GM12878 (cell line): Measurements from ENCODE around the gene CABP7. TPM values are rescaled to one million over a fixed set of nuclear protein-coding genes. Genes with fewer than 3 reads are reported as not detected.

ENCODE experiments used
- ATAC-seq: fragments of 200-7000 bp; cut with Tn5 transposase; 3 replicates; pipeline ENCODE4 v1.9.1; 2020; ENCODE audit warnings: mild to moderate bottlenecking, moderate library complexity
- BruUV-seq: library from RNA; stranded (reverse); fragments of 400-500 nt; replicated peaks from 2 replicates; lab custom pipeline; 2021; lab: Mats Ljungman, UMichigan
- CTCF ChIA-PET: fragments of 300-600 bp; sonication (Branson Sonifier 250); formaldehyde crosslinking; extraction: SDS; loops from one replicate; lab custom pipeline; 2021; ENCODE audit warnings: inconsistent platforms; lab: Yijun Ruan, JAX
- POLR2A ChIA-PET: fragments of 350-600 bp; formaldehyde crosslinking; extraction: SDS; loops from one replicate; lab custom pipeline; 2021; ENCODE audit warnings: inconsistent platforms; lab: Charles Lee
- RAD21 ChIA-PET: fragments of 300-600 bp; sonication (Branson Sonifier 250); formaldehyde crosslinking; loops from one replicate; lab custom pipeline; 2023; ENCODE audit warnings: antibody characterized with exemption; ENCODE audit not compliant: unreplicated experiment; lab: Charles Lee
- SMC1A ChIA-PET: fragments of 300-600 bp; sonication (Branson Sonifier 250); formaldehyde crosslinking; loops from one replicate; lab custom pipeline; 2023; ENCODE audit not compliant: unreplicated experiment, uncharacterized antibody; lab: Charles Lee
- DNase-seq: peaks from one replicate; pipeline ENCODE4 v3.0.0-alpha.2; 2011; ENCODE audit warnings: low read depth, low spot score
- FAIRE-seq: peaks from 3 replicates; lab custom pipeline; 2011; peaks lifted over from hg19 to GRCh38; lab: Jason Lieb, UNC
- H2AFZ ChIP-seq: 2 replicates; pipeline ENCODE4 v1.6.0; 2011; ENCODE audit warnings: low read depth, low read length, control low read depth; ENCODE audit not compliant: control insufficient read depth
- H3K27ac ChIP-seq: 2 replicates; pipeline ENCODE4 v1.5.1; 2011; ENCODE audit warnings: control low read depth; ENCODE audit not compliant: control insufficient read depth, insufficient read depth
- H3K27me3 ChIP-seq, 2 experiments: replicated peaks in 1 of 2; 2 replicates each; pipeline versions ENCODE4 v1.6.0 to v1.6.1; 2011; ENCODE audit warnings: low read length in 1 of 2; ENCODE audit not compliant: control insufficient read depth in 2 of 2, insufficient read depth in 2 of 2
- H3K36me3 ChIP-seq, 2 experiments: 2 replicates each; pipeline ENCODE4 v1.5.1; 2011; ENCODE audit warnings: low read length in 1 of 2; ENCODE audit not compliant: control insufficient read depth in 2 of 2, insufficient read depth in 2 of 2
- H3K4me1 ChIP-seq: 2 replicates; pipeline ENCODE4 v1.6.1; 2011; ENCODE audit warnings: mild to moderate bottlenecking, low read length, moderate library complexity, mixed read lengths; ENCODE audit not compliant: control insufficient read depth, insufficient read depth
- H3K4me2 ChIP-seq: 2 replicates; pipeline ENCODE4 v1.6.0; 2011; ENCODE audit warnings: control low read depth; ENCODE audit not compliant: control insufficient read depth, insufficient read depth
- H3K4me3 ChIP-seq: fragments of 200-600 bp; sonication (generic); 2 replicates; pipeline ENCODE4 v1.5.1; 2016
- H3K79me2 ChIP-seq: 2 replicates; pipeline ENCODE4 v1.6.0; 2011; ENCODE audit warnings: low read length; ENCODE audit not compliant: control insufficient read depth, insufficient read depth
- H3K9ac ChIP-seq: 2 replicates; pipeline ENCODE4 v1.8.0; 2011; ENCODE audit warnings: low read length, control low read depth, mixed read lengths; ENCODE audit not compliant: control insufficient read depth, insufficient read depth
- H3K9me3 ChIP-seq: replicated peaks from 3 replicates; pipeline ENCODE4 v1.5.1; 2011; ENCODE audit warnings: mild to moderate bottlenecking, low read length; ENCODE audit not compliant: control insufficient read depth, insufficient read depth
- H4K20me1 ChIP-seq: 2 replicates; pipeline ENCODE4 v1.6.0; 2011; ENCODE audit not compliant: control insufficient read depth, insufficient read depth
- BRCA1 ChIP-seq: IDR thresholded peaks from 2 replicates; pipeline ENCODE4 v1.6.1; 2011; ENCODE audit warnings: low read depth, low read length, improper control_type of control experiment
- FOXM1 ChIP-seq: IDR thresholded peaks from 2 replicates; pipeline ENCODE4 v1.6.1; 2012; ENCODE audit warnings: low read depth, mild to moderate bottlenecking, inconsistent platforms, low read length, moderate library complexity
- LARP7 ChIP-seq: fragments of 450-650 bp; IDR thresholded peaks from 2 replicates; pipeline ENCODE4 v1.6.1; 2017; ENCODE audit warnings: mild to moderate bottlenecking
- MAX ChIP-seq: IDR thresholded peaks from 2 replicates; pipeline ENCODE4 v1.6.1; 2012; ENCODE audit warnings: low read depth, low read length, improper control_type of control experiment
- NFYA ChIP-seq: IDR thresholded peaks from 2 replicates; pipeline ENCODE4 v1.6.1; 2011; ENCODE audit warnings: low read depth, mild to moderate bottlenecking, low read length, improper control_type of control experiment, borderline replicate concordance
- PBX3 ChIP-seq: IDR thresholded peaks from 2 replicates; pipeline ENCODE4 v1.6.1; 2011; ENCODE audit warnings: mild to moderate bottlenecking, low read depth, low read length, moderate library complexity; ENCODE audit not compliant: insufficient replicate concordance
- RCOR1 ChIP-seq: conservative IDR thresholded peaks from 2 replicates; pipeline ENCODE4 v1.6.1; 2012; ENCODE audit warnings: low read depth, low read length, improper control_type of control experiment
- SMC3 ChIP-seq: IDR thresholded peaks from 2 replicates; pipeline ENCODE4 v1.6.1; 2011; ENCODE audit warnings: low read length, improper control_type of control experiment, borderline replicate concordance
- WGBS: methylation state at CpG from one replicate; pipeline ENCODE4 v1.1.6; 2016; ENCODE audit warnings: low lambda C conversion rate; ENCODE audit not compliant: insufficient replicate concordance, insufficient coverage; ENCODE audit errors: missing lambda C conversion rate; 5-methylcytosine and 5-hydroxymethylcytosine counted together
- in situ Hi-C: fragments of 300-500 bp; cut with MboI; formaldehyde crosslinking; loops from 9 replicates; pipeline ENCODE4 v1.14.3; 2018; ENCODE audit warnings: mixed read lengths
- intact Hi-C: fragments of 100-400 bp; cut with micrococcal nuclease; formaldehyde crosslinking; loops from one replicate; pipeline ENCODE4 v1.14.2; 2022; ENCODE audit not compliant: unreplicated experiment
- polyA plus RNA-seq, 11 experiments: library from polyadenylated mRNA; depleted of rRNA in 4 of 11; unstranded in 6 of 11; stranded (reverse) in 5 of 11; fragments of >200 nt; fragmentation: Nextera tagmentation in 4 of 11; fragmentation: Illumina TruSeq in 1 of 11; extraction: Ambion mirVana in 4 of 11; extraction: Trizol in 1 of 11; gene quantifications; 1 replicate in 1 of 11; 2 replicates in 10 of 11; pipeline versions ENCODE4 v1.2.1 to v1.2.3, GENCODE V29; 2011 to 2016; ENCODE audit warnings: inconsistent platforms in 2 of 11, missing spikeins in 2 of 11, low read depth in 1 of 11
- total RNA-seq, 4 experiments: library from RNA; depleted of rRNA in 3 of 4; stranded (reverse); fragments of >200 nt in 3 of 4; fragmentation: Illumina TruSeq in 1 of 4; extraction: Trizol in 1 of 4; gene quantifications; 2 replicates each; pipeline versions ENCODE4 v1.2.1 to v1.2.3, GENCODE V29; 2013 to 2021
- TF ChIP-seq, protein P1 (sequence below): fragments of 450-650 bp; IDR thresholded peaks from 2 replicates; pipeline ENCODE4 v1.6.1; 2017; ENCODE audit warnings: mild to moderate bottlenecking, moderate library complexity

CABP7 gene
- total and polyA plus RNA-seq, 10 of the 15 experiments (the other 5 are each of a cell fraction or from before 2014, with no cell fraction given) = 0.02 to 0.18 (median 0.05) TPM; not detected in 5

GRCh38 chr22:29710922-29711593 is 8.7 kb upstream of the CABP7 start:
- no TSS peak for BruUV-seq
- ATAC-seq (no peak), DNase-seq (no peak), FAIRE-seq (no peak)
- ChIA-PET SMC1A (no interaction called here), CTCF (interaction anchor here (1.1 kb wide), 1 partner anchor 14 kb away, joined by 3 read pairs; no protein-coding TSS in a partner anchor), RAD21 (no interaction called here), POLR2A (no interaction called here)
- no peak overlapping the region for H3K27ac ChIP-seq
- 32% methylated on average over 16 of the region's 18 CpGs for WGBS
- H3K9me3 ChIP-seq = no peaks in the 10 kb centered on the region
- H3K79me2 ChIP-seq = no peaks in the 10 kb centered on the region
- no peak for TF ChIP-seq SMC3
- no peak for TF ChIP-seq PBX3
- TF ChIP-seq, protein P1, sequence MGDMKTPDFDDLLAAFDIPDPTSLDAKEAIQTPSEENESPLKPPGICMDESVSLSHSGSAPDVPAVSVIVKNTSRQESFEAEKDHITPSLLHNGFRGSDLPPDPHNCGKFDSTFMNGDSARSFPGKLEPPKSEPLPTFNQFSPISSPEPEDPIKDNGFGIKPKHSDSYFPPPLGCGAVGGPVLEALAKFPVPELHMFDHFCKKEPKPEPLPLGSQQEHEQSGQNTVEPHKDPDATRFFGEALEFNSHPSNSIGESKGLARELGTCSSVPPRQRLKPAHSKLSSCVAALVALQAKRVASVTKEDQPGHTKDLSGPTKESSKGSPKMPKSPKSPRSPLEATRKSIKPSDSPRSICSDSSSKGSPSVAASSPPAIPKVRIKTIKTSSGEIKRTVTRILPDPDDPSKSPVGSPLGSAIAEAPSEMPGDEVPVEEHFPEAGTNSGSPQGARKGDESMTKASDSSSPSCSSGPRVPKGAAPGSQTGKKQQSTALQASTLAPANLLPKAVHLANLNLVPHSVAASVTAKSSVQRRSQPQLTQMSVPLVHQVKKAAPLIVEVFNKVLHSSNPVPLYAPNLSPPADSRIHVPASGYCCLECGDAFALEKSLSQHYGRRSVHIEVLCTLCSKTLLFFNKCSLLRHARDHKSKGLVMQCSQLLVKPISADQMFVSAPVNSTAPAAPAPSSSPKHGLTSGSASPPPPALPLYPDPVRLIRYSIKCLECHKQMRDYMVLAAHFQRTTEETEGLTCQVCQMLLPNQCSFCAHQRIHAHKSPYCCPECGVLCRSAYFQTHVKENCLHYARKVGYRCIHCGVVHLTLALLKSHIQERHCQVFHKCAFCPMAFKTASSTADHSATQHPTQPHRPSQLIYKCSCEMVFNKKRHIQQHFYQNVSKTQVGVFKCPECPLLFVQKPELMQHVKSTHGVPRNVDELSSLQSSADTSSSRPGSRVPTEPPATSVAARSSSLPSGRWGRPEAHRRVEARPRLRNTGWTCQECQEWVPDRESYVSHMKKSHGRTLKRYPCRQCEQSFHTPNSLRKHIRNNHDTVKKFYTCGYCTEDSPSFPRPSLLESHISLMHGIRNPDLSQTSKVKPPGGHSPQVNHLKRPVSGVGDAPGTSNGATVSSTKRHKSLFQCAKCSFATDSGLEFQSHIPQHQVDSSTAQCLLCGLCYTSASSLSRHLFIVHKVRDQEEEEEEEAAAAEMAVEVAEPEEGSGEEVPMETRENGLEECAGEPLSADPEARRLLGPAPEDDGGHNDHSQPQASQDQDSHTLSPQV = no peak
- no peak for TF ChIP-seq RCOR1
- no peak for TF ChIP-seq NFYA
- TF ChIP-seq FOXM1 = no peak
- TF ChIP-seq BRCA1 = no peak
- TF ChIP-seq MAX = no peak
- TF ChIP-seq LARP7 = no peak
- no peaks in the 10 kb centered on the region for H4K20me1 ChIP-seq
- H3K36me3 ChIP-seq = no peaks in the 10 kb centered on the region
- H3K27me3 ChIP-seq = no peaks in the 10 kb centered on the region; a peak in 1 of 4 replicates
- no peak overlapping the region for H3K4me2 ChIP-seq
- intact Hi-C loops = no loop called here
- no peak overlapping the region for H3K9ac ChIP-seq
- H3K4me1 ChIP-seq = no peaks in the 10 kb centered on the region
- in situ Hi-C loops = no loop called here
- no peak overlapping the region for H2AFZ ChIP-seq
- H3K4me3 ChIP-seq = no peak overlapping the region
